PC-9 (cell line): ENCODE measurements around the gene NAP1L4. TPM values are rescaled to one million over a fixed set of nuclear protein-coding genes. Genes with fewer than 3 reads are reported as not detected.

Experiments
- BruUV-seq: library from RNA; stranded (reverse); fragments of 400-500 nt; replicated peaks from 2 replicates; lab custom pipeline; 2021; lab: Mats Ljungman, UMichigan
- CTCF ChIA-PET: fragments of 300-600 bp; sonication (Branson Sonifier 250); formaldehyde crosslinking; loops from one replicate; lab custom pipeline; 2022; ENCODE audit warnings: antibody characterized with exemption; lab: Charles Lee
- POLR2A ChIA-PET: fragments of 300-600 bp; sonication (Branson Sonifier 250); formaldehyde crosslinking; loops from one replicate; lab custom pipeline; 2022; ENCODE audit warnings: antibody characterized with exemption; ENCODE audit not compliant: unreplicated experiment; lab: Charles Lee
- DNase-seq, 2 experiments: peaks; one replicate each; pipeline versions ENCODE4 v3.0.0 to v3.0.0-alpha.2; 2015 to 2022; ENCODE audit warnings: mixed read lengths in 1 of 2
- H2AFZ ChIP-seq: fragments of 200-600 bp; sonication (generic); 2 replicates; pipeline ENCODE4 v1.8.1; 2017; ENCODE audit warnings: antibody characterized with exemption
- H3F3A ChIP-seq: fragments of 200-600 bp; sonication (generic); 2 replicates; pipeline ENCODE4 v1.8.1; 2017; ENCODE audit warnings: antibody characterized with exemption, mild to moderate bottlenecking, low read depth; ENCODE audit not compliant: insufficient read depth
- H3K27ac ChIP-seq: fragments of 200-600 bp; sonication (generic); 2 replicates; pipeline ENCODE4 v1.6.1; 2016; ENCODE audit warnings: mixed run types
- H3K27me3 ChIP-seq: fragments of 200-600 bp; sonication (generic); 2 replicates; pipeline ENCODE4 v1.6.1; 2016; ENCODE audit warnings: low read depth, mixed run types; ENCODE audit not compliant: insufficient read depth
- H3K36me3 ChIP-seq: fragments of 200-600 bp; sonication (generic); 2 replicates; pipeline ENCODE4 v1.6.1; 2016; ENCODE audit warnings: low read depth, mixed run types
- H3K4me1 ChIP-seq: fragments of 200-600 bp; sonication (generic); replicated peaks from 2 replicates; pipeline ENCODE4 v1.6.1; 2016; ENCODE audit warnings: mixed run types; ENCODE audit not compliant: insufficient read depth
- H3K4me2 ChIP-seq: fragments of 200-600 bp; sonication (generic); 2 replicates; pipeline ENCODE4 v1.6.1; 2017; ENCODE audit warnings: mixed run types
- H3K4me3 ChIP-seq: fragments of 200-600 bp; sonication (generic); 2 replicates; pipeline ENCODE4 v1.6.1; 2016; ENCODE audit warnings: mixed run types
- H3K79me2 ChIP-seq: fragments of 200-600 bp; sonication (generic); 2 replicates; pipeline ENCODE4 v1.6.1; 2017; ENCODE audit warnings: low read depth, mixed run types
- H3K9me2 ChIP-seq: fragments of 200-600 bp; sonication (generic); 2 replicates; pipeline ENCODE4 v1.8.1; 2017; ENCODE audit warnings: mild to moderate bottlenecking; ENCODE audit not compliant: insufficient read depth
- H3K9me3 ChIP-seq: fragments of 200-600 bp; sonication (generic); 2 replicates; pipeline ENCODE4 v1.8.1; 2016; ENCODE audit warnings: low read depth; ENCODE audit not compliant: insufficient read depth
- H4K20me1 ChIP-seq: fragments of 200-600 bp; sonication (generic); 2 replicates; pipeline ENCODE4 v1.8.1; 2017; ENCODE audit not compliant: insufficient read depth
- CTCF ChIP-seq: fragments of 200-600 bp; sonication (generic); conservative IDR thresholded peaks from 2 replicates; pipeline ENCODE4 v1.6.1; 2017; ENCODE audit warnings: mixed run types, antibody characterized with exemption, mild to moderate bottlenecking, moderate library complexity
- EZH2 ChIP-seq: fragments of 200-600 bp; sonication (generic); IDR thresholded peaks from 2 replicates; pipeline ENCODE4 v1.8.0; 2017; ENCODE audit warnings: antibody characterized with exemption, low read depth
- intact Hi-C: fragments of 100-400 bp; cut with micrococcal nuclease; formaldehyde crosslinking; loops from one replicate; pipeline ENCODE4 v1.10.0; 2022; ENCODE audit not compliant: unreplicated experiment
- total RNA-seq: library from RNA; stranded (reverse); gene quantifications from 2 replicates; pipeline ENCODE4 v1.2.3, GENCODE V29; 2021

The NAP1L4 gene
- total RNA-seq, 1 experiment from 2014 or later = 86.7 TPM

- TF ChIP-seq CTCF (no peak), EZH2 (no peak)
- Histone ChIP-seq H3K4me3 (no peak overlapping the region), H3K27ac (no peak overlapping the region), H3K9me2 (no peaks in the 10 kb centered on the region), H3K36me3 (no peaks in the 10 kb centered on the region), H3K9me3 (no peaks in the 10 kb centered on the region), H4K20me1 (no peaks in the 10 kb centered on the region), H3K27me3 (no peaks in the 10 kb centered on the region), H3K4me2 (no peak overlapping the region), H3K79me2 (no peaks in the 10 kb centered on the region), H2AFZ (no peak overlapping the region), H3F3A (no peaks in the 10 kb centered on the region), H3K4me1 (peaks cover 12% of the 10 kb centered on the region)
- no peak for DNase-seq
- CTCF ChIA-PET = no interaction called here
- no TSS peak for BruUV-seq
- intact Hi-C loops = no loop called here
- POLR2A ChIA-PET = no interaction called here
Measured at GRCh38 chr11:2919837-2920236, 72.3 kb downstream of the NAP1L4 start.

DNA sequence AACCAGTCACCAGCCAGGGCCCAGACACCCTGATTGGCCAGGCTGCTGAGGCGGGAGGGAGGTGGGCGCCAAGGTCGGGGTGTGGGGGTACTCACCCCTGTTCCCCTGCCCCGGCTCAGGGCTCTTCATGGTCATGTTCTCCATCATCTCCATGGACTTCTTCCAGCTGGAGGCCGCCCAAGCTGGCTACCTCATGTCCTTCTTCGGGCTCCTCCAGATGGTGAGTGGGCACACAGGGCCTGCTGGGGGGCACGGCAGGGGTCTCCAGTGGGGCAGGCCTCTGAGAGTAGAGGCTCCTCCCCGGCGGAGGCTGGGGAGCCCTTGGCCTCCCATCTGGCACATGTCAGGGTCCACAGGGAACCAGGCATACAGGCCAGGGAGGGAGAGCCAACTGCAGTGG is 72.9 kb downstream of the NAP1L4 start:
- CTCF ChIA-PET = no interaction called here
- DNase-seq = no peak
- Histone ChIP-seq H3K9me3 (no peaks in the 10 kb centered on the region), H3K9me2 (no peaks in the 10 kb centered on the region), H3F3A (no peaks in the 10 kb centered on the region), H3K4me2 (no peak overlapping the region), H3K4me3 (no peak overlapping the region), H3K4me1 (peaks cover 5% of the 10 kb centered on the region), H3K79me2 (no peaks in the 10 kb centered on the region), H3K27ac (no peak overlapping the region), H4K20me1 (no peaks in the 10 kb centered on the region), H2AFZ (no peak overlapping the region), H3K36me3 (no peaks in the 10 kb centered on the region), H3K27me3 (no peaks in the 10 kb centered on the region)
- no TSS peak for BruUV-seq
- POLR2A ChIA-PET = no interaction called here
- no peak for TF ChIP-seq CTCF
- no peak for TF ChIP-seq EZH2
- intact Hi-C loops = no loop called here

DNA sequence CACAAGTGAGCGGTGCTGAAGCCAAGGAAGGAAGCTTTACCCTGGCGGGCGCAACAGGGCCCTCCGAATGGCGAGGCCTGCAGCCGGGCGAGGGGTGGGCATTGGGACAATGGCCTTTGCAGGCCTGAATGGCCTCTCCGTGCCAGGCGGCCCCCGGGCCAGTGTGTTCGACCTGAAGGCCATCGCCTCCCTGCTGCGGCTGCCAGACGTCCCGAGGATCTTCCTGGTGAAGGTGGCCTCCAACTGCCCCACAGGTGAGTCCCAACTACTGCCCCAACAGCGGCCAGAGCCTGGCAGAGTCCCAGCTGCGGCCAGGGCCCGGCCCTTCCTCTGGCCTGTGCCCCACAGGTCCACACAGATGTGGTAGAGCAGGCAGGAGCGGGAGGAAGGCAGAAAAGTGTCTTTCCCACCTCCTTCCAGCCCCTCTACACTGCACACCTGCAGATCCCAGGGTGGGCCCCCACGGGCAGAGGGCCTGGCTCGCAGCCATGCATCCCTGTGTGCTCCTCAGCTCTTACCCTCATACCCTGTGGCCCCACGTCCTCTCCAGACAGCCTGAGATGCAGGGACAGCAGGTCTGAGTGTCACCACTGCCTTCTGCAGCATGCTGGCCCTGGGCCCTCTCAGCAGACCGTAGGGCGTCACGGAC is 74.2 kb downstream of the NAP1L4 start:
- Histone ChIP-seq H3K9me3 (no peaks in the 10 kb centered on the region), H2AFZ (no peak overlapping the region), H3K4me3 (no peak overlapping the region), H3K36me3 (no peaks in the 10 kb centered on the region), H3F3A (peaks cover 5% of the 10 kb centered on the region; the same call in 1 of the 2 replicates), H3K9me2 (no peaks in the 10 kb centered on the region), H3K79me2 (no peaks in the 10 kb centered on the region), H3K4me1 (peaks cover 12% of the 10 kb centered on the region), H3K4me2 (no peak overlapping the region), H3K27me3 (no peaks in the 10 kb centered on the region), H3K27ac (no peak overlapping the region), H4K20me1 (no peaks in the 10 kb centered on the region)
- no TSS peak for BruUV-seq
- no peak for TF ChIP-seq CTCF
- no peak for TF ChIP-seq EZH2
- POLR2A ChIA-PET = no interaction called here
- CTCF ChIA-PET = no interaction called here
- intact Hi-C loops = no loop called here
- no peak for DNase-seq
